ENCODE data around the gene ATAD3B.
A peak's percentile ranks its signal among the peaks of the same experiment; 100 is the strongest.

Gene ATAD3B

GRCh38 chr1:1471389-1472052, at the start of gene ATAD3B:
Gene ATAD3B, plus strand, starts transcription at chr1:1471765. Its CDS starts 120 bp downstream, at chr1:1471885.
- no peaks in the 10 kb centered on the region for H3K36me3 ChIP-seq (ENCODE audit: control insufficient read depth, insufficient read depth, low read length)
- no peak within 1 kb of the TSS for H3K9ac ChIP-seq
- H3K4me3 ChIP-seq (ENCODE audit: low read depth, low read length), result peak within 1 kb of the TSS; percentile 86
- H3K4me1 ChIP-seq, result no peaks in the 10 kb centered on the region
- H3K79me2 ChIP-seq, result peaks cover 7% of the 10 kb centered on the region
- no peaks in the 10 kb centered on the region for H3K9me3 ChIP-seq (ENCODE audit: control insufficient read depth, low read length)
- H3K27ac ChIP-seq, result peak within 1 kb of the TSS; percentile 63
- peak within 1 kb of the TSS; percentile 98 for H3K4me2 ChIP-seq (ENCODE audit: low read length)
- no peaks in the 10 kb centered on the region for H3K27me3 ChIP-seq (ENCODE audit: control insufficient read depth, insufficient read depth, low read length)
- TF ChIP-seq CTCF (IDR thresholded peaks at IDR 0.05), result no peak
- peak within 1 kb of the TSS; percentile 76 for H2AFZ ChIP-seq

GRCh38 chr1:1421907-1422464, 49.6 kb upstream of the ATAD3B start:
- H3K9ac ChIP-seq, result no peak overlapping the region
- no peaks in the 10 kb centered on the region for H3K4me1 ChIP-seq
- no peak overlapping the region for H3K27ac ChIP-seq
- no peaks in the 10 kb centered on the region for H3K36me3 ChIP-seq (ENCODE audit: control insufficient read depth, insufficient read depth, low read length)
- TF ChIP-seq CTCF (IDR thresholded peaks at IDR 0.05), result no peak
- H3K79me2 ChIP-seq, result no peaks in the 10 kb centered on the region
- H3K9me3 ChIP-seq (ENCODE audit: control insufficient read depth, low read length), result no peaks in the 10 kb centered on the region
- H3K4me2 ChIP-seq (ENCODE audit: low read length), result no peak overlapping the region
- H3K27me3 ChIP-seq (ENCODE audit: control insufficient read depth, insufficient read depth, low read length), result no peaks in the 10 kb centered on the region
- no peak overlapping the region for H3K4me3 ChIP-seq (ENCODE audit: low read depth, low read length)
- H2AFZ ChIP-seq, result no peak overlapping the region

GRCh38 chr1:1422465-1423244, 48.9 kb upstream of the ATAD3B start:
- H3K27ac ChIP-seq, result no peak overlapping the region
- no peak for TF ChIP-seq CTCF (IDR thresholded peaks at IDR 0.05)
- H3K4me1 ChIP-seq, result no peaks in the 10 kb centered on the region
- no peaks in the 10 kb centered on the region for H3K36me3 ChIP-seq (ENCODE audit: control insufficient read depth, insufficient read depth, low read length)
- H3K4me3 ChIP-seq (ENCODE audit: low read depth, low read length), result no peak overlapping the region
- H3K27me3 ChIP-seq (ENCODE audit: control insufficient read depth, insufficient read depth, low read length), result no peaks in the 10 kb centered on the region
- no peaks in the 10 kb centered on the region for H3K9me3 ChIP-seq (ENCODE audit: control insufficient read depth, low read length)
- H3K9ac ChIP-seq, result no peak overlapping the region
- no peak overlapping the region for H3K4me2 ChIP-seq (ENCODE audit: low read length)
- H3K79me2 ChIP-seq, result no peaks in the 10 kb centered on the region
- no peak overlapping the region for H2AFZ ChIP-seq

GRCh38 chr1:1423245-1423597, 48.3 kb upstream of the ATAD3B start:
- Histone ChIP-seq H3K27me3 (ENCODE audit: control insufficient read depth, insufficient read depth, low read length) (no peaks in the 10 kb centered on the region), H3K9ac (no peak overlapping the region), H3K4me3 (ENCODE audit: low read depth, low read length) (no peak overlapping the region), H2AFZ (no peak overlapping the region), H3K27ac (no peak overlapping the region), H3K4me1 (no peaks in the 10 kb centered on the region), H3K79me2 (no peaks in the 10 kb centered on the region), H3K4me2 (ENCODE audit: low read length) (no peak overlapping the region), H3K9me3 (ENCODE audit: control insufficient read depth, low read length) (no peaks in the 10 kb centered on the region), H3K36me3 (ENCODE audit: control insufficient read depth, insufficient read depth, low read length) (no peaks in the 10 kb centered on the region)
- TF ChIP-seq CTCF (IDR thresholded peaks at IDR 0.05), result no peak

Data from parathyroid adenoma (tissue), 2 donors.